Liver (tissue), 9 donors: ENCODE data around the gene ORMDL3. TPM values are rescaled to one million over a fixed set of nuclear protein-coding genes. Genes with fewer than 3 reads are reported as not detected.

ENCODE experiments used
- DNase-seq: peaks from one replicate; pipeline ENCODE4 v3.0.0-alpha.2; 2017; ENCODE audit warnings: low spot score
- H3K27ac ChIP-seq, 2 donors: one replicate each; pipeline ENCODE4 v1.7.0; 2013; ENCODE audit warnings: inconsistent platforms in 2 of 2, low read length in 2 of 2, control low read depth in 1 of 2, low read depth in 1 of 2, mild to moderate bottlenecking in 1 of 2
- H3K27me3 ChIP-seq, 4 donors: one replicate each; pipeline versions ENCODE4 v1.6.1 to v1.7.0; 2013; ENCODE audit warnings: low read length in 3 of 4, inconsistent platforms in 1 of 4, mild to moderate bottlenecking in 1 of 4, moderate library complexity in 1 of 4; ENCODE audit not compliant: control insufficient read depth in 4 of 4, insufficient read depth in 4 of 4
- H3K36me3 ChIP-seq, 4 donors: one replicate each; pipeline versions ENCODE4 v1.6.1 to v1.7.0; 2013; ENCODE audit warnings: low read length in 3 of 4, mild to moderate bottlenecking in 3 of 4, low read depth in 1 of 4, moderate library complexity in 1 of 4; ENCODE audit not compliant: control insufficient read depth in 4 of 4, insufficient read depth in 3 of 4
- H3K4me1 ChIP-seq, 4 donors: one replicate each; pipeline versions ENCODE4 v1.6.1 to v1.7.0; 2013; ENCODE audit warnings: low read length in 3 of 4, mild to moderate bottlenecking in 3 of 4, moderate library complexity in 1 of 4; ENCODE audit not compliant: control insufficient read depth in 4 of 4, insufficient read depth in 4 of 4
- H3K4me3 ChIP-seq, 3 donors: one replicate each; pipeline versions ENCODE4 v1.6.1 to v1.7.0; 2013; ENCODE audit warnings: low read length in 3 of 3, control low read depth in 1 of 3, low read depth in 1 of 3, mild to moderate bottlenecking in 1 of 3
- H3K9ac ChIP-seq, 2 donors: one replicate each; pipeline ENCODE4 v1.7.0; 2013; ENCODE audit warnings: low read length in 2 of 2, mild to moderate bottlenecking in 2 of 2, moderate library complexity in 2 of 2, control low read depth in 1 of 2, low read depth in 1 of 2
- H3K9me3 ChIP-seq, 4 donors: one replicate each; pipeline versions ENCODE4 v1.6.1 to v1.7.0; 2013; ENCODE audit warnings: low read length in 3 of 4; ENCODE audit not compliant: control insufficient read depth in 4 of 4
- ATF3 ChIP-seq: IDR thresholded peaks from 2 replicates; pipeline ENCODE4 v1.6.1; 2016; ENCODE audit warnings: antibody characterized with exemption
- CTCF ChIP-seq: fragments of 150-350 bp; IDR thresholded peaks from 2 replicates; pipeline ENCODE4 v1.5.1; 2017; ENCODE audit warnings: improper control_type of control experiment, low read depth, low read length; ENCODE audit not compliant: missing input control
- EGR1 ChIP-seq, 2 donors: IDR thresholded peaks; 2 replicates each; pipeline ENCODE4 v1.6.1; 2016 to 2018; ENCODE audit warnings: antibody characterized with exemption in 2 of 2, low read depth in 2 of 2
- FOXA2 ChIP-seq: IDR thresholded peaks from 2 replicates; pipeline ENCODE4 v1.6.1; 2016; ENCODE audit warnings: antibody characterized with exemption
- GABPA ChIP-seq, 2 donors: IDR thresholded peaks in 1 of 2; conservative IDR thresholded peaks in 1 of 2; 2 replicates each; pipeline ENCODE4 v1.6.1; 2016; ENCODE audit warnings: antibody characterized with exemption in 2 of 2, mild to moderate bottlenecking in 1 of 2, moderate library complexity in 1 of 2
- HNF4A ChIP-seq, 2 donors: conservative IDR thresholded peaks; 2 replicates each; pipeline ENCODE4 v1.6.1; 2016; ENCODE audit warnings: antibody characterized with exemption in 2 of 2, mild to moderate bottlenecking in 2 of 2
- HNF4G ChIP-seq: IDR thresholded peaks from 2 replicates; pipeline ENCODE4 v1.6.1; 2016; ENCODE audit warnings: antibody characterized with exemption
- JUND ChIP-seq, 2 donors: IDR thresholded peaks; 2 replicates each; pipeline ENCODE4 v1.6.1; 2016; ENCODE audit warnings: antibody characterized with exemption in 2 of 2
- MAX ChIP-seq: IDR thresholded peaks from 2 replicates; pipeline ENCODE4 v1.6.1; 2016; ENCODE audit warnings: antibody characterized with exemption
- NR2F2 ChIP-seq: IDR thresholded peaks from 2 replicates; pipeline ENCODE4 v1.6.1; 2016; ENCODE audit warnings: antibody characterized with exemption
- RAD21 ChIP-seq, 2 donors: IDR thresholded peaks; 2 replicates each; pipeline ENCODE4 v1.6.1; 2016; ENCODE audit warnings: antibody characterized with exemption in 2 of 2, mild to moderate bottlenecking in 2 of 2
- REST ChIP-seq: IDR thresholded peaks from 2 replicates; pipeline ENCODE4 v1.6.1; 2016; ENCODE audit warnings: antibody characterized with exemption, mild to moderate bottlenecking
- RXRA ChIP-seq, 2 donors: IDR thresholded peaks; 2 replicates each; pipeline ENCODE4 v1.6.1; 2017 to 2018; ENCODE audit warnings: antibody characterized with exemption in 2 of 2, mild to moderate bottlenecking in 1 of 2
- SP1 ChIP-seq: IDR thresholded peaks from 2 replicates; pipeline ENCODE4 v1.6.1; 2018; ENCODE audit warnings: antibody characterized with exemption, mild to moderate bottlenecking
- TAF1 ChIP-seq: conservative IDR thresholded peaks from 2 replicates; pipeline ENCODE4 v1.6.1; 2016; ENCODE audit warnings: antibody characterized with exemption, mild to moderate bottlenecking
- YY1 ChIP-seq: IDR thresholded peaks from 2 replicates; pipeline ENCODE4 v1.6.1; 2016; ENCODE audit warnings: antibody characterized with exemption, mild to moderate bottlenecking
- WGBS: extraction: QIAGEN DNeasy Blood & Tissue Kit; methylation state at CpG from one replicate; pipeline ENCODE4 v1.1.7; 2013; 5-methylcytosine and 5-hydroxymethylcytosine counted together
- polyA plus RNA-seq, 2 donors: library from polyadenylated mRNA; stranded (reverse) in 1 of 2; unstranded in 1 of 2; fragments of 200-250 nt in 1 of 2; fragments of >200 nt in 1 of 2; fragmentation: Nextera tagmentation in 1 of 2; extraction: Ambion mirVana in 1 of 2; gene quantifications; one replicate each; pipeline versions ENCODE4 v1.2.1 to v1.2.3, GENCODE V29; 2013 to 2015
- total RNA-seq, 2 donors: library from RNA; depleted of rRNA; stranded (reverse); fragments of >200 nt; gene quantifications; one replicate each; pipeline ENCODE4 v1.2.3, GENCODE V29; 2014
- donor health status: healthy.
- donor health status: healthy.
- donor health status: healthy.
- donor health status: healthy.
- donor health status: healthy.

ORMDL3 gene
- total and polyA plus RNA-seq, 4 donors, result 71.0 to 141 (median 125) TPM

- TF ChIP-seq NR2F2, result no peak
- no peak for TF ChIP-seq EGR1 (IDR thresholded peaks at IDR 0.05; ENCODE audit: low read depth in 2 of 2)
- TF ChIP-seq ATF3, result no peak
These were observed 8.5 kb upstream of the ORMDL3 start (continued) for GRCh38 chr17:39935909-39936308.

- H3K27me3 ChIP-seq, result no peaks in the 10 kb centered on the region
- no peaks in the 10 kb centered on the region for H3K9me3 ChIP-seq
- no peak for DNase-seq
- peak overlapping the region; percentile 40 to 56 for H3K27ac ChIP-seq
- H3K4me3 ChIP-seq, result no peak overlapping the region
- TF ChIP-seq HNF4A (conservative IDR thresholded peaks at IDR 0.05) (peak; percentile 74 to 77), SP1 (peak; percentile 92), MAX (no peak), TAF1 (peak; percentile 65), YY1 (peak; percentile 68), ATF3 (no peak), CTCF (no peak), RAD21 (IDR thresholded peaks at IDR 0.05) (peak in 1 of 2 donors; percentile 47), JUND (IDR thresholded peaks at IDR 0.05) (peak in 1 of 2 donors; percentile 15), REST (peak; percentile 49), HNF4G (peak; percentile 11), RXRA (IDR thresholded peaks at IDR 0.05) (peak in 1 of 2 donors; percentile 46)
- H3K36me3 ChIP-seq, result no peaks in the 10 kb centered on the region
- peaks cover 3 to 21% (median 10%) of the 10 kb centered on the region in 4 donors for H3K4me1 ChIP-seq
- 49% methylated on average over 5 of the region's 5 CpGs for WGBS
- H3K9ac ChIP-seq, result peak overlapping the region in 1 of 2 donors; percentile 2
These were observed 6.9 kb upstream of the ORMDL3 start for GRCh38 chr17:39934324-39934723.

GRCh38 chr17:39933912-39934311 is 6.5 kb upstream of the ORMDL3 start:
- Histone ChIP-seq H3K27ac (peak overlapping the region; percentile 40 to 56), H3K27me3 (no peaks in the 10 kb centered on the region), H3K9me3 (no peaks in the 10 kb centered on the region), H3K4me1 (peaks cover 3 to 24% (median 11%) of the 10 kb centered on the region in 4 donors), H3K36me3 (no peaks in the 10 kb centered on the region), H3K9ac (peak overlapping the region in 1 of 2 donors; percentile 2), H3K4me3 (no peak overlapping the region)
- WGBS, result 68% methylated on average over 5 of the region's 5 CpGs
- no peak for DNase-seq
- TF ChIP-seq NR2F2 (no peak), CTCF (no peak), FOXA2 (no peak), RXRA (IDR thresholded peaks at IDR 0.05) (no peak), JUND (IDR thresholded peaks at IDR 0.05) (no peak), YY1 (no peak), MAX (no peak), REST (no peak), RAD21 (IDR thresholded peaks at IDR 0.05) (no peak), ATF3 (no peak), GABPA (IDR thresholded peaks at IDR 0.05 in 1 of 2, conservative IDR thresholded peaks at IDR 0.05 in 1 of 2) (no peak), HNF4G (no peak), EGR1 (IDR thresholded peaks at IDR 0.05; ENCODE audit: low read depth in 2 of 2) (no peak), TAF1 (no peak)
